Adrenal gland (tissue), 5 donors: ENCODE measurements around the gene DOCK1.

Source experiments
- POLR2A ChIP-seq, 2 donors: fragments of 450-650 bp; IDR thresholded peaks; one replicate each; pipeline ENCODE4 v1.6.1; 2017; ENCODE audit warnings: antibody characterized with exemption in 2 of 2, mild to moderate bottlenecking in 2 of 2, moderate library complexity in 1 of 2
- TF ChIP-seq, protein P1 (sequence below), 6 experiments: fragments of 450-650 bp in 4 of 6; fragments of 200-600 bp in 2 of 6; sonication (generic) in 1 of 6; IDR thresholded peaks; 1 replicate in 5 of 6; 2 replicates in 1 of 6; pipeline versions ENCODE4 v1.5.1 to v1.8.0; 2016 to 2021; ENCODE audit warnings: antibody characterized with exemption in 6 of 6, mild to moderate bottlenecking in 2 of 6, moderate library complexity in 1 of 6
- donor health status: DM: no; HTN: no; CAD: no.

GRCh38 chr10:127034790-127035189 lies 129.6 kb downstream of the DOCK1 start:
- TF ChIP-seq, protein P1, sequence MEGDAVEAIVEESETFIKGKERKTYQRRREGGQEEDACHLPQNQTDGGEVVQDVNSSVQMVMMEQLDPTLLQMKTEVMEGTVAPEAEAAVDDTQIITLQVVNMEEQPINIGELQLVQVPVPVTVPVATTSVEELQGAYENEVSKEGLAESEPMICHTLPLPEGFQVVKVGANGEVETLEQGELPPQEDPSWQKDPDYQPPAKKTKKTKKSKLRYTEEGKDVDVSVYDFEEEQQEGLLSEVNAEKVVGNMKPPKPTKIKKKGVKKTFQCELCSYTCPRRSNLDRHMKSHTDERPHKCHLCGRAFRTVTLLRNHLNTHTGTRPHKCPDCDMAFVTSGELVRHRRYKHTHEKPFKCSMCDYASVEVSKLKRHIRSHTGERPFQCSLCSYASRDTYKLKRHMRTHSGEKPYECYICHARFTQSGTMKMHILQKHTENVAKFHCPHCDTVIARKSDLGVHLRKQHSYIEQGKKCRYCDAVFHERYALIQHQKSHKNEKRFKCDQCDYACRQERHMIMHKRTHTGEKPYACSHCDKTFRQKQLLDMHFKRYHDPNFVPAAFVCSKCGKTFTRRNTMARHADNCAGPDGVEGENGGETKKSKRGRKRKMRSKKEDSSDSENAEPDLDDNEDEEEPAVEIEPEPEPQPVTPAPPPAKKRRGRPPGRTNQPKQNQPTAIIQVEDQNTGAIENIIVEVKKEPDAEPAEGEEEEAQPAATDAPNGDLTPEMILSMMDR (IDR thresholded peaks at IDR 0.05), result no peak
- no peak for TF ChIP-seq POLR2A (IDR thresholded peaks at IDR 0.05)
